ENCODE measurements around the gene RAPGEF3. TPM values are rescaled to one million over a fixed set of nuclear protein-coding genes. Genes with fewer than 3 reads are reported as not detected.

Gene RAPGEF3
- total RNA-seq, 1 donor from 2014 or later = 0.58 TPM

DNA sequence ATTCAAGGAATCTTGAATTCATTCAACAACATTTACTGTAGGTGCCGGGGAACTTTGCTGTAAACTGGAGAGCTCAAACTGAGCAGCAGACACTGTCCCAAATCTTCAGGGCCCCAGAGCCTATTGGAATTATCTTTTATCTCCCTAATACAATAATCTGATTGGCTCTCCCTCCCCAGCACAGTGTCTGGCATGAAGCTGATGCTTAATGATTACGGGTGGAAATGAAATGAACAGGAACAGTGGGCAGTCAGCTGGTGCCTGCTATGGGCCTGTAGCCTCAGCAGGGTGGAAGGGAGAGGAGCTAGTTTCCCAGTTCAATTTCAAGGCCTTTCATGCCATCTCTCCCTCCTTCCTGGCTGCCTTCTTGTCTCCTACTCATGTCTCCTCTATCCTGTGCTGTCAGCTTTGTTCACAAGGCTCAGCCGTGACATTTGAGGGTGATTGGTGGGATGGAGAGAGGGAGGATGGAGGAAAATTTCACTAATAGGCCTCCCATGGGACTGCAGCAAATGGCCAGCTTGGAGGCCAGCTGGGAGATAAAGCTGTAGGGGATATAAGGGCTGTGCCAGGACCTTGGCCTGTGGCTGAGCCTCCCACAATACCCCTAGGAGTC lies 4.3 kb upstream of the RAPGEF3 start:
- Histone ChIP-seq H3K4me2 (no peak overlapping the region), H2AFZ (replicated peaks) (no peak overlapping the region), H3K4me1 (peaks cover 8% of the 10 kb centered on the region), H3F3A (ENCODE audit: low read depth) (peaks cover 6% of the 10 kb centered on the region), H3K79me2 (ENCODE audit: low read depth) (no peaks in the 10 kb centered on the region), H3K36me3 (no peaks in the 10 kb centered on the region), H4K20me1 (ENCODE audit: low read depth) (no peaks in the 10 kb centered on the region), H3K9me3 (ENCODE audit: low read depth) (no peaks in the 10 kb centered on the region), H3K27ac (no peak overlapping the region), H3K4me3 (no peak overlapping the region), H3K9ac (no peak overlapping the region), H3K27me3 (peaks cover 14% of the 10 kb centered on the region)
- peaks cover 28% of the 10 kb centered on the region for H3K4me1 Mint-ChIP-seq
- H3K27me3 Mint-ChIP-seq (ENCODE audit: insufficient read depth, low read depth) = peaks cover 10% of the 10 kb centered on the region
- no peaks in the 10 kb centered on the region for H3K36me3 Mint-ChIP-seq
- H3K9me3 Mint-ChIP-seq = no peaks in the 10 kb centered on the region
- no peak overlapping the region for H3K27ac Mint-ChIP-seq
- DNase-seq (ENCODE audit: low spot score) = no peak
- H3K4me3 Mint-ChIP-seq = no peak overlapping the region
- TF ChIP-seq, protein P1, sequence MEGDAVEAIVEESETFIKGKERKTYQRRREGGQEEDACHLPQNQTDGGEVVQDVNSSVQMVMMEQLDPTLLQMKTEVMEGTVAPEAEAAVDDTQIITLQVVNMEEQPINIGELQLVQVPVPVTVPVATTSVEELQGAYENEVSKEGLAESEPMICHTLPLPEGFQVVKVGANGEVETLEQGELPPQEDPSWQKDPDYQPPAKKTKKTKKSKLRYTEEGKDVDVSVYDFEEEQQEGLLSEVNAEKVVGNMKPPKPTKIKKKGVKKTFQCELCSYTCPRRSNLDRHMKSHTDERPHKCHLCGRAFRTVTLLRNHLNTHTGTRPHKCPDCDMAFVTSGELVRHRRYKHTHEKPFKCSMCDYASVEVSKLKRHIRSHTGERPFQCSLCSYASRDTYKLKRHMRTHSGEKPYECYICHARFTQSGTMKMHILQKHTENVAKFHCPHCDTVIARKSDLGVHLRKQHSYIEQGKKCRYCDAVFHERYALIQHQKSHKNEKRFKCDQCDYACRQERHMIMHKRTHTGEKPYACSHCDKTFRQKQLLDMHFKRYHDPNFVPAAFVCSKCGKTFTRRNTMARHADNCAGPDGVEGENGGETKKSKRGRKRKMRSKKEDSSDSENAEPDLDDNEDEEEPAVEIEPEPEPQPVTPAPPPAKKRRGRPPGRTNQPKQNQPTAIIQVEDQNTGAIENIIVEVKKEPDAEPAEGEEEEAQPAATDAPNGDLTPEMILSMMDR (IDR thresholded peaks at IDR 0.05) = no peak
- TF ChIP-seq EZH2 (IDR thresholded peaks at IDR 0.05) = no peak
- TF ChIP-seq EZH2phosphoT487 (IDR thresholded peaks at IDR 0.05) = no peak

DNA sequence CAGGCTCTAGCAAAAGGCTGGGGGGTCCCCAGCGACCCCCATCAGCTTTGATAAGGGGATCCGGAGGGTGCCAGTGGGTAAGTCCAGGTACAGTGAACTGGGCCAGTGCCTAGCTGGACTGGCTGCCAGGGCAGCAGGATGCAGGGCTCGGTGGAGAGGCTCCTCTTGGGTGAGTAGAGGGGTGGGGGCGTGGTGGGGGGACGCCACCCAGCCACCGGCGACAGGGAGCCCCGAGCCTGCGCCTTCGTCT lies 171 bp downstream of the RAPGEF3 start:
- peak overlapping the region; percentile 62 for H3K4me3 ChIP-seq
- peak overlapping the region; percentile 84 for H3K4me2 ChIP-seq
- H2AFZ ChIP-seq (replicated peaks) = peak overlapping the region; percentile 77
- peaks cover 24% of the 10 kb centered on the region for H3K4me1 ChIP-seq
- H3K9me3 ChIP-seq (ENCODE audit: low read depth) = no peaks in the 10 kb centered on the region
- Mint-ChIP-seq H3K9me3 (no peaks in the 10 kb centered on the region), H3K4me1 (peaks cover 42% of the 10 kb centered on the region), H3K36me3 (no peaks in the 10 kb centered on the region), H3K27me3 (ENCODE audit: insufficient read depth, low read depth) (peaks cover 11% of the 10 kb centered on the region), H3K4me3 (peak overlapping the region; percentile 79), H3K27ac (no peak overlapping the region)
- no peak overlapping the region for H3K27ac ChIP-seq
- no peak for DNase-seq (ENCODE audit: low spot score)
- H3K36me3 ChIP-seq = no peaks in the 10 kb centered on the region
- peaks cover 14% of the 10 kb centered on the region for H3K27me3 ChIP-seq
- no peaks in the 10 kb centered on the region for H3K79me2 ChIP-seq (ENCODE audit: low read depth)
- TF ChIP-seq EZH2 (IDR thresholded peaks at IDR 0.05) (no peak), EZH2phosphoT487 (IDR thresholded peaks at IDR 0.05) (no peak)
- TF ChIP-seq, protein P1 (IDR thresholded peaks at IDR 0.05) = no peak
- H3F3A ChIP-seq (ENCODE audit: low read depth) = peaks cover 16% of the 10 kb centered on the region
- H3K9ac ChIP-seq = no peak overlapping the region
- H4K20me1 ChIP-seq (ENCODE audit: low read depth) = no peaks in the 10 kb centered on the region

DNA sequence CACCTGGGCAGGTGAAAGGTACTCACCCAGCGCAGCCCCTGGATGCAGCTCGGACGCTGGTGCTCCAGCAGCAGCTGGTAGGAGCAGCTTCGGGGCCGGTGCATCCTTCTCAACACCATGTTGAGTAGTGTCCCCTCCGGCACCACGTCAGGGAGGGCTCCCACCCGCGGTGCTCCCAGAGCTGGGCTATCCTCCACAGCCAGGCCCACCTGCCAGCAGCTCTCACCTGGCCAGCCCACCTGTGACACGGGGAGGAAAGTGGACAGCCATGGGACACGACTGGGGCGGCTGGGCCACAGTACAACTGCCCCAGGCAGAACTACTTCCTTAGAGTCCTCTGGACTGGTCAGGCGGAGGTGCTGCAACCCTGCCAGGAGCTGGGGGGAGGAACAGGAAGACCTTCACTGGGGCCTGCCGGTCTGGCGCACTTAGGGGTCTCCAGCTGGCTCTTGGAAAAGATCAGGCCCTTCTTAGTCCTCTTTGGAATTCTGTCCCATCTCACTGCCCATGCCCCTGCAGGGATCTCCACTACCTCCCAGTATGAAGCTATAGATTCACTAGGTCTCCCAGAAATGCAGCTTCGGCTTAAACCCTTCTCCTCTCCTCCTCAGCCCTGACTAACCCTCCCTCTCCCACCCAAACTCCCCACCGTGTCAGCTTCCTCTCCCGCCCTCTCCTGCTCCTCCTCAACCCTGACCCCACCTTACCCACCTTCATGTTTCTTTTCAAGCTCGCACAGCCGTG lies 668 bp downstream of the RAPGEF3 start:
- H3K36me3 Mint-ChIP-seq = no peaks in the 10 kb centered on the region
- Histone ChIP-seq H3K79me2 (ENCODE audit: low read depth) (no peaks in the 10 kb centered on the region), H3K4me3 (peak overlapping the region; percentile 62), H3K9me3 (ENCODE audit: low read depth) (no peaks in the 10 kb centered on the region), H3K4me2 (peak overlapping the region; percentile 84), H3K27me3 (peaks cover 14% of the 10 kb centered on the region), H3K9ac (no peak overlapping the region), H2AFZ (replicated peaks) (peak overlapping the region; percentile 77), H3K27ac (no peak overlapping the region), H3F3A (ENCODE audit: low read depth) (peaks cover 16% of the 10 kb centered on the region), H4K20me1 (ENCODE audit: low read depth) (no peaks in the 10 kb centered on the region), H3K36me3 (no peaks in the 10 kb centered on the region), H3K4me1 (peaks cover 27% of the 10 kb centered on the region)
- peaks cover 11% of the 10 kb centered on the region for H3K27me3 Mint-ChIP-seq (ENCODE audit: insufficient read depth, low read depth)
- H3K4me3 Mint-ChIP-seq = peak overlapping the region; percentile 79
- TF ChIP-seq EZH2 (IDR thresholded peaks at IDR 0.05) (no peak), EZH2phosphoT487 (IDR thresholded peaks at IDR 0.05) (no peak)
- TF ChIP-seq, protein P1 (IDR thresholded peaks at IDR 0.05) = no peak
- H3K27ac Mint-ChIP-seq = no peak overlapping the region
- peak; percentile 21 for DNase-seq (ENCODE audit: low spot score)
- no peaks in the 10 kb centered on the region for H3K9me3 Mint-ChIP-seq
- H3K4me1 Mint-ChIP-seq = peaks cover 39% of the 10 kb centered on the region
